Fibroblast of lung (primary cell): ENCODE data around the gene SHISA9.

Experiments
- EZH2 ChIP-seq: IDR thresholded peaks from 2 replicates; pipeline ENCODE4 v1.5.1; 2012; ENCODE audit warnings: low read length, control low read depth, mild to moderate bottlenecking; ENCODE audit errors: missing control alignments
- TF ChIP-seq, protein P1 (sequence below), 2 donors: IDR thresholded peaks in 1 of 2; conservative IDR thresholded peaks in 1 of 2; 1 replicate in 1 of 2; 2 replicates in 1 of 2; pipeline ENCODE4 v1.5.1; 2011 to 2012; ENCODE audit warnings: low read length in 2 of 2, control low read depth in 1 of 2, inconsistent platforms in 1 of 2, low read depth in 1 of 2, mild to moderate bottlenecking in 1 of 2

DNA sequence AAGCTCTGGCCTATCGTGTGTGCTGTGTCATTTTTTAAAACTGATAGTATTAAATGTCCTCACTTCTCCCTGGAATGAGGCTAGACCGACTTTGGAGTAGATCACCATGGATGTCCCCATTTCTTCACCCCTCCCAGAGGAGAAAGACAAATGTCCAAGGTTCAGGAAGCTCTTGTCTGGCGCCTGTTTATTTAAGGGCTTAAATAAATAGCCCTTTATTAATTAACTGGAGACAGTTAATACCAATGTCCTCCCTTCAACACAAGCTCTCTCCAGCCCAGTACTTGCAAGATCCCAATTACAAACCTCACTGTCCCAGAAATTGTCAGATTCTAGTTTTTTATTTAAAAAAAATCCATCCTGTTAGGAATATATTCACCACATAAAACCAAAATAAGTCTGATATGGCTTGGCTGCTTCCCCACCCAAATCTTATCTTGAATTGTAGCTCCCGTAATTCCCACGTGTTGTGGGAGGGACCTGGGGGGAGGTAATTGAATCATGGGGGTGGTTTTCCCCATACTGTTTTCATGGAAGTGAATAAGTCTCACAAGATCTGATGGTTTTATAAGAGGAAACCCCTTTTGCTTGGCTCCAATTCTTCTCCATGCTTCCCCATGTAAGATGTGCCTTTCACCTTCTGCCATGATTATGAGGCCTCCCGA is 344.4 kb downstream of the SHISA9 start:
- TF ChIP-seq, protein P1, sequence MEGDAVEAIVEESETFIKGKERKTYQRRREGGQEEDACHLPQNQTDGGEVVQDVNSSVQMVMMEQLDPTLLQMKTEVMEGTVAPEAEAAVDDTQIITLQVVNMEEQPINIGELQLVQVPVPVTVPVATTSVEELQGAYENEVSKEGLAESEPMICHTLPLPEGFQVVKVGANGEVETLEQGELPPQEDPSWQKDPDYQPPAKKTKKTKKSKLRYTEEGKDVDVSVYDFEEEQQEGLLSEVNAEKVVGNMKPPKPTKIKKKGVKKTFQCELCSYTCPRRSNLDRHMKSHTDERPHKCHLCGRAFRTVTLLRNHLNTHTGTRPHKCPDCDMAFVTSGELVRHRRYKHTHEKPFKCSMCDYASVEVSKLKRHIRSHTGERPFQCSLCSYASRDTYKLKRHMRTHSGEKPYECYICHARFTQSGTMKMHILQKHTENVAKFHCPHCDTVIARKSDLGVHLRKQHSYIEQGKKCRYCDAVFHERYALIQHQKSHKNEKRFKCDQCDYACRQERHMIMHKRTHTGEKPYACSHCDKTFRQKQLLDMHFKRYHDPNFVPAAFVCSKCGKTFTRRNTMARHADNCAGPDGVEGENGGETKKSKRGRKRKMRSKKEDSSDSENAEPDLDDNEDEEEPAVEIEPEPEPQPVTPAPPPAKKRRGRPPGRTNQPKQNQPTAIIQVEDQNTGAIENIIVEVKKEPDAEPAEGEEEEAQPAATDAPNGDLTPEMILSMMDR (conservative IDR thresholded peaks at IDR 0.05 in 1 of 2, IDR thresholded peaks at IDR 0.05 in 1 of 2; ENCODE audit: low read depth in 1 of 2, low read length in 2 of 2): no peak
- TF ChIP-seq EZH2: no peak
